Panc1 (cell line): Measurements from ENCODE around the gene KCNG2. TPM values are rescaled to one million over a fixed set of nuclear protein-coding genes. Genes with fewer than 3 reads are reported as not detected.
A peak's percentile ranks its signal among the peaks of the same experiment; 100 is the strongest.

Experiments
- ATAC-seq: fragments of 200-7000 bp; cut with Tn5 transposase; 2 replicates; pipeline ENCODE4 v1.9.1; 2020; ENCODE audit warnings: mild to moderate bottlenecking, moderate library complexity
- BruUV-seq: library from RNA; stranded (reverse); fragments of 400-500 nt; replicated peaks from 2 replicates; lab custom pipeline; 2021; lab: Mats Ljungman, UMichigan
- CTCF ChIA-PET: fragments of 300-600 bp; sonication (Branson Sonifier 250); formaldehyde crosslinking; loops from one replicate; lab custom pipeline; 2022; ENCODE audit warnings: antibody characterized with exemption; lab: Charles Lee
- POLR2A ChIA-PET: fragments of 300-600 bp; sonication (Branson Sonifier 250); formaldehyde crosslinking; loops from one replicate; lab custom pipeline; 2022; ENCODE audit warnings: antibody characterized with exemption; lab: Charles Lee
- DNase-seq: peaks from one replicate; pipeline ENCODE4 v3.0.0-alpha.2; 2010; ENCODE audit warnings: low read depth, low spot score
- H3K27ac ChIP-seq: 2 replicates; pipeline ENCODE4 v1.5.1; 2011; ENCODE audit warnings: mild to moderate bottlenecking, low read length, inconsistent platforms
- H3K27me3 ChIP-seq: fragments of 200-500 bp; sonication (Bioruptor generic); 2 replicates; pipeline ENCODE4 v1.6.0; 2014; ENCODE audit warnings: low read length, inconsistent platforms; ENCODE audit not compliant: control insufficient read depth, insufficient read depth
- H3K36me3 ChIP-seq: fragments of 200-500 bp; sonication (Bioruptor generic); 2 replicates; pipeline ENCODE4 v1.5.1; 2014; ENCODE audit warnings: inconsistent platforms, mild to moderate bottlenecking, low read length, moderate library complexity; ENCODE audit not compliant: control insufficient read depth, insufficient read depth
- H3K4me1 ChIP-seq: 2 replicates; pipeline ENCODE4 v1.5.1; 2011; ENCODE audit warnings: inconsistent platforms, mild to moderate bottlenecking, low read length, moderate library complexity; ENCODE audit not compliant: control insufficient read depth, insufficient read depth
- H3K4me3 ChIP-seq, 2 experiments: 2 replicates each; pipeline ENCODE4 v1.5.1; 2011 to 2012; ENCODE audit warnings: low read depth in 2 of 2, low read length in 2 of 2, mild to moderate bottlenecking in 2 of 2, inconsistent platforms in 1 of 2, moderate library complexity in 1 of 2
- H3K9me3 ChIP-seq: fragments of 200-500 bp; sonication (Bioruptor generic); 2 replicates; pipeline ENCODE4 v1.5.1; 2014; ENCODE audit warnings: low read depth, mild to moderate bottlenecking, inconsistent platforms, low read length, moderate library complexity; ENCODE audit not compliant: control insufficient read depth, insufficient read depth
- CTCF ChIP-seq: fragments of 450-650 bp; IDR thresholded peaks from 2 replicates; pipeline ENCODE4 v1.5.1; 2017; ENCODE audit warnings: mild to moderate bottlenecking
- POLR2AphosphoS5 ChIP-seq: IDR thresholded peaks from 2 replicates; pipeline ENCODE4 v1.6.1; 2012; ENCODE audit warnings: mild to moderate bottlenecking, low read depth, low read length, moderate library complexity
- REST ChIP-seq, 2 experiments: IDR thresholded peaks; 2 replicates each; pipeline ENCODE4 v1.6.1; 2011 to 2012; ENCODE audit warnings: low read depth in 2 of 2, control low read depth in 1 of 2, low read length in 1 of 2, mild to moderate bottlenecking in 1 of 2, moderate library complexity in 1 of 2; ENCODE audit not compliant: insufficient read depth in 1 of 2
- SIN3A ChIP-seq: IDR thresholded peaks from 2 replicates; pipeline ENCODE4 v1.6.1; 2012; ENCODE audit warnings: low read depth, mild to moderate bottlenecking, low read length, moderate library complexity, borderline replicate concordance; ENCODE audit not compliant: insufficient read depth
- TCF7L2 ChIP-seq: IDR thresholded peaks from 2 replicates; pipeline ENCODE4 v1.6.1; 2011; ENCODE audit warnings: mild to moderate bottlenecking, low read depth, low read length, inconsistent platforms
- in situ Hi-C: cut with HindIII; loops from 2 replicates; pipeline ENCODE4 v1.10.0; 2016; ENCODE audit warnings: low sequenced_read_pairs, low pct_unique_long_range_greater_than_20kb
- intact Hi-C: fragments of 100-400 bp; cut with micrococcal nuclease; formaldehyde crosslinking; loops from one replicate; pipeline ENCODE4 v1.10.0; 2022; ENCODE audit not compliant: unreplicated experiment
- total RNA-seq: library from RNA; stranded (reverse); gene quantifications from one replicate; pipeline ENCODE4 v1.2.1, GENCODE V29; 2021; ENCODE audit not compliant: unreplicated experiment

The KCNG2 gene
- total RNA-seq, 1 experiment from 2014 or later: not detected

- ChIA-PET POLR2A (no interaction called here), CTCF (no interaction called here)
- Histone ChIP-seq H3K4me3 (no peak overlapping the region), H3K27ac (no peak overlapping the region), H3K9me3 (no peaks in the 10 kb centered on the region), H3K27me3 (no peaks in the 10 kb centered on the region; the same call in 1 of the 2 replicates), H3K36me3 (no peaks in the 10 kb centered on the region), H3K4me1 (0 out of 2 replicates have a peak, but pooled peaks cover 3% of the 10 kb centered on the region)
- no peak for TF ChIP-seq REST (IDR thresholded peaks at IDR 0.05; ENCODE audit: insufficient read depth in 1 of 2, low read depth in 2 of 2, low read length in 1 of 2)
- no peak for TF ChIP-seq POLR2AphosphoS5
- DNase-seq (no peak), ATAC-seq (no peak)
- in situ Hi-C loops: no loop called here
- intact Hi-C loops: no loop called here
- BruUV-seq: no TSS peak
Measured at GRCh38 chr18:79853303-79853992, 55.7 kb downstream of the KCNG2 start.

GRCh38 chr18:79853993-79854364 is 56.2 kb downstream of the KCNG2 start:
- ATAC-seq: 0 out of 2 replicates have a peak, but pooled peaks have one; percentile 28
- Histone ChIP-seq H3K36me3 (no peaks in the 10 kb centered on the region), H3K27ac (no peak overlapping the region), H3K4me3 (no peak overlapping the region), H3K27me3 (peaks cover 3% of the 10 kb centered on the region; the same call in 1 of the 2 replicates), H3K4me1 (0 out of 2 replicates have a peak, but pooled peaks cover 3% of the 10 kb centered on the region), H3K9me3 (no peaks in the 10 kb centered on the region)
- DNase-seq: no peak
- intact Hi-C loops: no loop called here
- POLR2A ChIA-PET: no interaction called here
- in situ Hi-C loops: no loop called here
- CTCF ChIA-PET: no interaction called here
- TF ChIP-seq SIN3A (no peak), CTCF (no peak), TCF7L2 (no peak)
- BruUV-seq: no TSS peak

- H3K27me3 ChIP-seq: peaks cover 5% of the 10 kb centered on the region; the same call in 1 of the 2 replicates
- ATAC-seq: no peak
- no peak for DNase-seq
- intact Hi-C loops: no loop called here
- H3K27ac ChIP-seq: no peak overlapping the region
- 0 out of 2 replicates have a peak, but pooled peaks cover 3% of the 10 kb centered on the region for H3K4me1 ChIP-seq
- BruUV-seq: no TSS peak
- H3K9me3 ChIP-seq: no peaks in the 10 kb centered on the region
- CTCF ChIA-PET: no interaction called here
- no peaks in the 10 kb centered on the region for H3K36me3 ChIP-seq
- TF ChIP-seq REST (IDR thresholded peaks at IDR 0.05; ENCODE audit: insufficient read depth in 1 of 2, low read depth in 2 of 2, low read length in 1 of 2) (no peak), CTCF (no peak), SIN3A (no peak), TCF7L2 (no peak), POLR2AphosphoS5 (no peak)
- POLR2A ChIA-PET: no interaction called here
- no peak overlapping the region for H3K4me3 ChIP-seq
- in situ Hi-C loops: no loop called here
Measured at GRCh38 chr18:79855147-79855933, 57.6 kb downstream of the KCNG2 start.
